HEK293 (cell line): ENCODE data around the gene PLOD2.

Experiments
- CTCF ChIA-PET: fragments of 350-600 bp; formaldehyde crosslinking; extraction: SDS; loops from one replicate; lab custom pipeline; 2021; ENCODE audit warnings: antibody characterized with exemption; lab: Yijun Ruan, JAX
- POLR2A ChIA-PET: fragments of 300-600 bp; formaldehyde crosslinking; extraction: SDS; loops from one replicate; lab custom pipeline; 2020; ENCODE audit warnings: antibody characterized with exemption, inconsistent platforms; lab: Yijun Ruan, JAX
- H3K27ac ChIP-seq: fragments of 200-500 bp; sonication (Bioruptor generic); 2 replicates; pipeline ENCODE4 v1.5.1; 2014; ENCODE audit warnings: low read depth, low read length, control low read depth, inconsistent platforms; ENCODE audit errors: extremely low read depth
- H3K36me3 ChIP-seq, 2 experiments: fragments of 200-500 bp in 1 of 2; sonication (Bioruptor generic) in 1 of 2; 1 replicate in 1 of 2; 2 replicates in 1 of 2; pipeline ENCODE4 v1.5.1; 2014 to 2017; ENCODE audit warnings: inconsistent platforms in 2 of 2, low read length in 2 of 2; ENCODE audit not compliant: control insufficient read depth in 2 of 2, insufficient read depth in 1 of 2
- H3K4me1 ChIP-seq: fragments of 200-500 bp; sonication (Bioruptor generic); 2 replicates; pipeline ENCODE4 v1.5.1; 2014; ENCODE audit warnings: mild to moderate bottlenecking, low read length, inconsistent platforms; ENCODE audit not compliant: control insufficient read depth, insufficient read depth
- H3K4me3 ChIP-seq: 2 replicates; pipeline ENCODE4 v1.5.1; 2011; ENCODE audit warnings: low read depth, mild to moderate bottlenecking, control low read depth, low read length, moderate library complexity
- H3K9me3 ChIP-seq: fragments of 200-500 bp; sonication (Bioruptor generic); 2 replicates; pipeline ENCODE4 v1.5.1; 2014; ENCODE audit warnings: low read depth, low read length, inconsistent platforms; ENCODE audit not compliant: control insufficient read depth, insufficient read depth
- ATF2 ChIP-seq: fragments of 450-650 bp; formaldehyde crosslinking; IDR thresholded peaks from 2 replicates; pipeline ENCODE4 v1.5.1; 2016; ENCODE audit warnings: missing biosample characterization, missing genetic modification characterization, low read depth
- HOXC10 ChIP-seq: sonication (generic); formaldehyde crosslinking; IDR thresholded peaks from 2 replicates; pipeline ENCODE4 v1.8.1; 2023; ENCODE audit warnings: mild to moderate bottlenecking, missing genetic modification reagents
- IKZF3 ChIP-seq: fragments of 450-650 bp; IDR thresholded peaks from 2 replicates; pipeline ENCODE4 v1.5.0; 2018; ENCODE audit warnings: missing biosample characterization, mild to moderate bottlenecking, missing genetic modification characterization, moderate library complexity
- OSR2 ChIP-seq: fragments of 450-650 bp; formaldehyde crosslinking; IDR thresholded peaks from 2 replicates; pipeline ENCODE4 v1.5.1; 2016; ENCODE audit warnings: missing biosample characterization, missing genetic modification characterization
- ZBTB1 ChIP-seq: fragments of 450-650 bp; formaldehyde crosslinking; IDR thresholded peaks from 2 replicates; pipeline ENCODE4 v1.5.1; 2016; ENCODE audit warnings: missing biosample characterization, missing genetic modification characterization
- ZBTB44 ChIP-seq: fragments of 450-650 bp; IDR thresholded peaks from 2 replicates; pipeline ENCODE4 v1.5.1; 2018; ENCODE audit warnings: missing biosample characterization, mild to moderate bottlenecking, missing genetic modification characterization
- ZEB2 ChIP-seq: fragments of 450-650 bp; formaldehyde crosslinking; IDR thresholded peaks from 2 replicates; pipeline ENCODE4 v1.5.1; 2016; ENCODE audit warnings: missing biosample characterization, missing genetic modification characterization
- ZNF112 ChIP-seq: fragments of 450-650 bp; formaldehyde crosslinking; IDR thresholded peaks from 2 replicates; pipeline ENCODE4 v1.5.0; 2017; ENCODE audit warnings: missing biosample characterization, missing genetic modification characterization
- ZNF175 ChIP-seq: fragments of 450-650 bp; formaldehyde crosslinking; IDR thresholded peaks from 2 replicates; pipeline ENCODE4 v1.5.1; 2016; ENCODE audit warnings: missing biosample characterization, missing genetic modification characterization
- ZNF214 ChIP-seq: fragments of 450-650 bp; formaldehyde crosslinking; IDR thresholded peaks from 2 replicates; pipeline ENCODE4 v1.5.1; 2017; ENCODE audit warnings: missing biosample characterization, mild to moderate bottlenecking, missing genetic modification characterization, borderline replicate concordance
- ZNF239 ChIP-seq: fragments of 450-650 bp; formaldehyde crosslinking; IDR thresholded peaks from 2 replicates; pipeline ENCODE4 v1.5.1; 2016; ENCODE audit warnings: missing biosample characterization, missing genetic modification characterization
- ZNF366 ChIP-seq: fragments of 450-650 bp; formaldehyde crosslinking; conservative IDR thresholded peaks from 2 replicates; pipeline ENCODE4 v1.5.1; 2016; ENCODE audit warnings: missing biosample characterization, missing genetic modification characterization
- ZNF37A ChIP-seq: fragments of 450-650 bp; IDR thresholded peaks from 2 replicates; pipeline ENCODE4 v1.5.1; 2018; ENCODE audit warnings: missing biosample characterization, missing genetic modification characterization
- ZNF600 ChIP-seq: fragments of 450-650 bp; formaldehyde crosslinking; IDR thresholded peaks from 2 replicates; pipeline ENCODE4 v1.5.1; 2016; ENCODE audit warnings: missing biosample characterization, missing genetic modification characterization
- TF ChIP-seq, protein P1 (sequence below): fragments of 450-650 bp; formaldehyde crosslinking; IDR thresholded peaks from 2 replicates; pipeline ENCODE4 v1.5.1; 2016; ENCODE audit warnings: missing biosample characterization, missing genetic modification characterization
- TF ChIP-seq, protein P2 (sequence below): fragments of 450-650 bp; formaldehyde crosslinking; IDR thresholded peaks from 2 replicates; pipeline ENCODE4 v1.5.1; 2017; ENCODE audit warnings: missing biosample characterization, missing genetic modification characterization
- TF ChIP-seq, protein P3 (sequence below): fragments of 450-650 bp; formaldehyde crosslinking; conservative IDR thresholded peaks from 2 replicates; pipeline ENCODE4 v1.5.1; 2016; ENCODE audit warnings: low read depth, missing biosample characterization, missing genetic modification characterization

The PLOD2 gene

GRCh38 chr3:146178006-146178689 lies 17.2 kb upstream of the PLOD2 start:
- no peaks in the 10 kb centered on the region for H3K9me3 ChIP-seq
- no peak overlapping the region for H3K27ac ChIP-seq
- H3K36me3 ChIP-seq = no peaks in the 10 kb centered on the region
- TF ChIP-seq ZNF214 (tag by site-specific recombination) = no peak
- TF ChIP-seq ZNF600 (tag by site-specific recombination) = no peak
- no peak for TF ChIP-seq ZNF239
- no peak for TF ChIP-seq ZNF175 (tag by site-specific recombination)
- no peak for TF ChIP-seq ZBTB44 (tag by site-specific recombination)
- TF ChIP-seq ZBTB1 (tag by site-specific recombination) = no peak
- no peak for TF ChIP-seq ZNF112 (tag by site-specific recombination)
- no peak overlapping the region for H3K4me3 ChIP-seq
- no peaks in the 10 kb centered on the region for H3K4me1 ChIP-seq
- ChIA-PET CTCF (interaction anchor here (0.6 to 1.4 kb wide), 3 partner anchors 10 to 117 kb away, joined by 4 to 10 read pairs (median 6); no protein-coding TSS in a partner anchor), POLR2A (no interaction called here)

DNA sequence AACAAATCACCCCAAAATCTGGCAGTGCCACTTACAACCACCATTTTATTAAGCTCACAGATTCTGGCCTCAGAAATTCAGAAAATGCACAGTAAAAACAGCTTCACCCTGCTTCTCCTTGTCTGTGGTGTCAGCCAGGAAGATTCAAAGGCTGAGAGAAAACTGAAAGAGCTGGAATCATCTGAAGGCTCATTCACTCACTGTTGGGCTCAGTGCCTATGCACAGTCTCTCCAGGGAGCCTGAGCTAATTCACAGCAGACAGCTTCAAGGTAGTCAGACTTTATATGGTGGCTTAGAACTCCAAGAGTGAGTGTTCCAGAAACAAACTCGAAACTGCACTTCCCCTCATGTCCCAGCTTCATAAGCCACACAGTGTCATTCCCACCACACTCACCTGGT lies 16.5 kb upstream of the PLOD2 start:
- CTCF ChIA-PET = interaction anchor here (0.6 to 1.4 kb wide), 4 partner anchors 10 to 275 kb away, joined by 3 to 10 read pairs (median 5); no protein-coding TSS in a partner anchor

More for the DNA sequence above, 16.5 kb upstream of the PLOD2 start:
- POLR2A ChIA-PET = no interaction called here
- no peak for TF ChIP-seq HOXC10
- no peak for TF ChIP-seq OSR2 (tag by site-specific recombination)
- TF ChIP-seq ZEB2 = no peak
- no peak for TF ChIP-seq ATF2 (tag by site-specific recombination)
- TF ChIP-seq, protein P1, sequence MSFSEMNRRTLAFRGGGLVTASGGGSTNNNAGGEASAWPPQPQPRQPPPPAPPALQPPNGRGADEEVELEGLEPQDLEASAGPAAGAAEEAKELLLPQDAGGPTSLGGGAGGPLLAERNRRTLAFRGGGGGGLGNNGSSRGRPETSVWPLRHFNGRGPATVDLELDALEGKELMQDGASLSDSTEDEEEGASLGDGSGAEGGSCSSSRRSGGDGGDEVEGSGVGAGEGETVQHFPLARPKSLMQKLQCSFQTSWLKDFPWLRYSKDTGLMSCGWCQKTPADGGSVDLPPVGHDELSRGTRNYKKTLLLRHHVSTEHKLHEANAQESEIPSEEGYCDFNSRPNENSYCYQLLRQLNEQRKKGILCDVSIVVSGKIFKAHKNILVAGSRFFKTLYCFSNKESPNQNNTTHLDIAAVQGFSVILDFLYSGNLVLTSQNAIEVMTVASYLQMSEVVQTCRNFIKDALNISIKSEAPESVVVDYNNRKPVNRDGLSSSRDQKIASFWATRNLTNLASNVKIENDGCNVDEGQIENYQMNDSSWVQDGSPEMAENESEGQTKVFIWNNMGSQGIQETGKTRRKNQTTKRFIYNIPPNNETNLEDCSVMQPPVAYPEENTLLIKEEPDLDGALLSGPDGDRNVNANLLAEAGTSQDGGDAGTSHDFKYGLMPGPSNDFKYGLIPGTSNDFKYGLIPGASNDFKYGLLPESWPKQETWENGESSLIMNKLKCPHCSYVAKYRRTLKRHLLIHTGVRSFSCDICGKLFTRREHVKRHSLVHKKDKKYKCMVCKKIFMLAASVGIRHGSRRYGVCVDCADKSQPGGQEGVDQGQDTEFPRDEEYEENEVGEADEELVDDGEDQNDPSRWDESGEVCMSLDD (tag by site-specific recombination) = no peak
- TF ChIP-seq ZNF37A (tag by site-specific recombination) = no peak
- no peak for TF ChIP-seq ZNF366 (tag by site-specific recombination)
- TF ChIP-seq, protein P2, sequence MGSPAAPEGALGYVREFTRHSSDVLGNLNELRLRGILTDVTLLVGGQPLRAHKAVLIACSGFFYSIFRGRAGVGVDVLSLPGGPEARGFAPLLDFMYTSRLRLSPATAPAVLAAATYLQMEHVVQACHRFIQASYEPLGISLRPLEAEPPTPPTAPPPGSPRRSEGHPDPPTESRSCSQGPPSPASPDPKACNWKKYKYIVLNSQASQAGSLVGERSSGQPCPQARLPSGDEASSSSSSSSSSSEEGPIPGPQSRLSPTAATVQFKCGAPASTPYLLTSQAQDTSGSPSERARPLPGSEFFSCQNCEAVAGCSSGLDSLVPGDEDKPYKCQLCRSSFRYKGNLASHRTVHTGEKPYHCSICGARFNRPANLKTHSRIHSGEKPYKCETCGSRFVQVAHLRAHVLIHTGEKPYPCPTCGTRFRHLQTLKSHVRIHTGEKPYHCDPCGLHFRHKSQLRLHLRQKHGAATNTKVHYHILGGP = no peak
- TF ChIP-seq IKZF3 (tag by site-specific recombination) = no peak
- TF ChIP-seq, protein P3, sequence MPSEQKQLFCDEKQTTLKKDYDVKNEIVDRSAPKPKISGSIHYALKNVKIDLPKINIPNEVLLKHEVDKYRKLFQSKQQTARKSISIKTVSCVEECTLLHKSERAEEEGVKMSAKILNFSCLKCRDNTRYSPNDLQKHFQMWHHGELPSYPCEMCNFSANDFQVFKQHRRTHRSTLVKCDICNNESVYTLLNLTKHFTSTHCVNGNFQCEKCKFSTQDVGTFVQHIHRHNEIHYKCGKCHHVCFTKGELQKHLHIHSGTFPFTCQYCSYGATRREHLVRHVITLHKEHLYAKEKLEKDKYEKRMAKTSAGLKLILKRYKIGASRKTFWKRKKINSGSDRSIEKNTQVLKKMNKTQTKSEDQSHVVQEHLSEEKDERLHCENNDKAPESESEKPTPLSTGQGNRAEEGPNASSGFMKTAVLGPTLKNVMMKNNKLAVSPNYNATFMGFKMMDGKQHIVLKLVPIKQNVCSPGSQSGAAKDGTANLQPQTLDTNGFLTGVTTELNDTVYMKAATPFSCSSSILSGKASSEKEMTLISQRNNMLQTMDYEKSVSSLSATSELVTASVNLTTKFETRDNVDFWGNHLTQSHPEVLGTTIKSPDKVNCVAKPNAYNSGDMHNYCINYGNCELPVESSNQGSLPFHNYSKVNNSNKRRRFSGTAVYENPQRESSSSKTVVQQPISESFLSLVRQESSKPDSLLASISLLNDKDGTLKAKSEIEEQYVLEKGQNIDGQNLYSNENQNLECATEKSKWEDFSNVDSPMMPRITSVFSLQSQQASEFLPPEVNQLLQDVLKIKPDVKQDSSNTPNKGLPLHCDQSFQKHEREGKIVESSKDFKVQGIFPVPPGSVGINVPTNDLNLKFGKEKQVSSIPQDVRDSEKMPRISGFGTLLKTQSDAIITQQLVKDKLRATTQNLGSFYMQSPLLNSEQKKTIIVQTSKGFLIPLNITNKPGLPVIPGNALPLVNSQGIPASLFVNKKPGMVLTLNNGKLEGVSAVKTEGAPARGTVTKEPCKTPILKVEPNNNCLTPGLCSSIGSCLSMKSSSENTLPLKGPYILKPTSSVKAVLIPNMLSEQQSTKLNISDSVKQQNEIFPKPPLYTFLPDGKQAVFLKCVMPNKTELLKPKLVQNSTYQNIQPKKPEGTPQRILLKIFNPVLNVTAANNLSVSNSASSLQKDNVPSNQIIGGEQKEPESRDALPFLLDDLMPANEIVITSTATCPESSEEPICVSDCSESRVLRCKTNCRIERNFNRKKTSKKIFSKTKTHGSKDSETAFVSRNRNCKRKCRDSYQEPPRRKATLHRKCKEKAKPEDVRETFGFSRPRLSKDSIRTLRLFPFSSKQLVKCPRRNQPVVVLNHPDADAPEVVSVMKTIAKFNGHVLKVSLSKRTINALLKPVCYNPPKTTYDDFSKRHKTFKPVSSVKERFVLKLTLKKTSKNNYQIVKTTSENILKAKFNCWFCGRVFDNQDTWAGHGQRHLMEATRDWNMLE (tag by site-specific recombination) = no peak
- no peak for TF ChIP-seq ZNF175 (tag by site-specific recombination)
- Histone ChIP-seq H3K36me3 (no peaks in the 10 kb centered on the region), H3K4me3 (no peak overlapping the region), H3K9me3 (no peaks in the 10 kb centered on the region), H3K27ac (no peak overlapping the region), H3K4me1 (no peaks in the 10 kb centered on the region)
